Gastroesophageal sphincter (tissue), 4 donors: Measurements from ENCODE around the gene KIFAP3. TPM values are rescaled to one million over a fixed set of nuclear protein-coding genes. Genes with fewer than 3 reads are reported as not detected.
"Not testable (repeated sequence)": the region's sequence is repeated elsewhere in the genome, so short reads cannot be mapped to it uniquely, and the experiment has no call there.

Experiments
- ATAC-seq: fragments of 150-250 bp; one replicate; pipeline ENCODE4 v1.9.1; 2016; ENCODE audit warnings: mild to moderate bottlenecking, moderate library complexity
- H3K27ac ChIP-seq, 4 donors: fragments of 200-600 bp; sonication (generic) in 3 of 4; 1 replicate in 3 of 4; 2 replicates in 1 of 4; pipeline ENCODE4 v1.5.1; 2016 to 2019
- H3K27me3 ChIP-seq: fragments of 200-600 bp; sonication (generic); one replicate; pipeline ENCODE4 v1.5.1; 2019
- H3K36me3 ChIP-seq, 2 donors: fragments of 200-600 bp; sonication (generic); one replicate each; pipeline ENCODE4 v1.5.1; 2019; ENCODE audit warnings: control low read depth in 1 of 2
- H3K4me1 ChIP-seq, 3 donors: fragments of 200-600 bp; sonication (generic); 1 replicate in 2 of 3; 2 replicates in 1 of 3; pipeline ENCODE4 v1.5.1; 2016 to 2019; ENCODE audit warnings: control low read depth in 2 of 3
- H3K4me3 ChIP-seq, 2 donors: fragments of 200-600 bp; sonication (generic); one replicate each; pipeline ENCODE4 v1.5.1; 2019; ENCODE audit warnings: mild to moderate bottlenecking in 1 of 2, moderate library complexity in 1 of 2
- H3K9me3 ChIP-seq, 3 donors: fragments of 200-600 bp; sonication (generic); one replicate each; pipeline ENCODE4 v1.5.1; 2017 to 2019; ENCODE audit warnings: control low read depth in 2 of 3
- CTCF ChIP-seq, 4 experiments: fragments of 200-600 bp in 2 of 4; fragments of 450-650 bp in 2 of 4; sonication (generic) in 1 of 4; IDR thresholded peaks; one replicate each; pipeline ENCODE4 v1.5.1; 2017 to 2019; ENCODE audit warnings: antibody characterized with exemption in 4 of 4, mild to moderate bottlenecking in 2 of 4, moderate library complexity in 2 of 4
- EP300 ChIP-seq: sonication (generic); formaldehyde crosslinking; IDR thresholded peaks from one replicate; pipeline ENCODE4 v1.6.1; 2017; ENCODE audit warnings: antibody characterized with exemption, mild to moderate bottlenecking
- POLR2A ChIP-seq, 2 donors: fragments of 450-650 bp; IDR thresholded peaks; one replicate each; pipeline ENCODE4 v1.6.1; 2017; ENCODE audit warnings: antibody characterized with exemption in 2 of 2, mild to moderate bottlenecking in 2 of 2, moderate library complexity in 1 of 2
- POLR2AphosphoS5 ChIP-seq: sonication (generic); formaldehyde crosslinking; IDR thresholded peaks from one replicate; pipeline ENCODE4 v1.6.1; 2017; ENCODE audit warnings: antibody characterized with exemption
- WGBS, 2 donors: methylation state at CpG; one replicate each; pipeline ENCODE4 v1.1.5; 2018; ENCODE audit warnings: low coverage in 1 of 2; 5-methylcytosine and 5-hydroxymethylcytosine counted together
- total RNA-seq, 4 donors: library from RNA; depleted of rRNA; stranded (reverse); fragments of >200 nt; gene quantifications; one replicate each; pipeline ENCODE4 v1.1.0, GENCODE V29; 2016

KIFAP3 gene
- total RNA-seq, 4 donors from 2014 or later = 25.5 to 42.9 (median 36.6) TPM

GRCh38 chr1:169878498-169878897, 196.0 kb downstream of the KIFAP3 start:
- H3K27me3 ChIP-seq = no peaks in the 10 kb centered on the region
- no peak overlapping the region for H3K4me3 ChIP-seq
- no peak for ATAC-seq
- 49 to 78% methylated on average over 4 of the region's 4 CpGs for WGBS, 2 donors
- H3K36me3 ChIP-seq = peaks cover 5 to 74% of the 10 kb centered on the region in 2 donors
- H3K9me3 ChIP-seq = no peaks in the 10 kb centered on the region
- peaks cover 0 to 35% (median 4%) of the 10 kb centered on the region in 3 donors for H3K4me1 ChIP-seq
- peak overlapping the region in 1 of 4 donors; percentile 11 for H3K27ac ChIP-seq
- TF ChIP-seq CTCF (IDR thresholded peaks at IDR 0.05) (no peak), POLR2AphosphoS5 (no peak), POLR2A (IDR thresholded peaks at IDR 0.05) (no peak), EP300 (no peak)

GRCh38 chr1:169877800-169878491, 196.5 kb downstream of the KIFAP3 start:
- 79 to 83% methylated on average over 2 of the region's 2 CpGs for WGBS, 2 donors
- Histone ChIP-seq H3K36me3 (peaks cover 5 to 76% of the 10 kb centered on the region in 2 donors), H3K27ac (peak overlapping the region in 1 of 4 donors; percentile 11), H3K4me3 (no peak overlapping the region), H3K27me3 (no peaks in the 10 kb centered on the region), H3K4me1 (peaks cover 0 to 36% (median 4%) of the 10 kb centered on the region in 3 donors), H3K9me3 (no peaks in the 10 kb centered on the region)
- ATAC-seq = no peak
- TF ChIP-seq EP300 (no peak), CTCF (IDR thresholded peaks at IDR 0.05) (no peak), POLR2AphosphoS5 (no peak), POLR2A (IDR thresholded peaks at IDR 0.05) (no peak)

- no peak for ATAC-seq
- peaks cover 0 to 32% (median 4%) of the 10 kb centered on the region in 3 donors for H3K4me1 ChIP-seq
- no peak overlapping the region for H3K27ac ChIP-seq
- TF ChIP-seq EP300 (no peak), POLR2AphosphoS5 (no peak), CTCF (IDR thresholded peaks at IDR 0.05) (no peak)
- no peak overlapping the region for H3K4me3 ChIP-seq
- no peaks in the 10 kb centered on the region for H3K9me3 ChIP-seq
- WGBS, 2 donors = 74 to 100% methylated on average over 2 to 3 of the region's 3 CpGs
- H3K27me3 ChIP-seq = no peaks in the 10 kb centered on the region
- H3K36me3 ChIP-seq = peaks cover 13 to 97% of the 10 kb centered on the region in 2 donors
Observed at GRCh38 chr1:169874229-169874628, 200.3 kb downstream of the KIFAP3 start.

GRCh38 chr1:169873582-169874199, 200.8 kb downstream of the KIFAP3 start:
- TF ChIP-seq EP300 (no peak), POLR2AphosphoS5 (no peak), POLR2A (IDR thresholded peaks at IDR 0.05) (no peak), CTCF (IDR thresholded peaks at IDR 0.05) (no peak)
- 44 to 53% methylated on average over 2 to 3 of the region's 3 CpGs for WGBS, 2 donors
- ATAC-seq = no peak
- Histone ChIP-seq H3K36me3 (peaks cover 14 to 100% of the 10 kb centered on the region in 2 donors), H3K4me1 (peaks cover 0 to 27% (median 3%) of the 10 kb centered on the region in 3 donors), H3K4me3 (no peak overlapping the region), H3K27ac (no peak overlapping the region), H3K9me3 (no peaks in the 10 kb centered on the region), H3K27me3 (no peaks in the 10 kb centered on the region)

GRCh38 chr1:169872906-169873305, 201.6 kb downstream of the KIFAP3 start:
- peaks cover 0 to 19% (median 0%) of the 10 kb centered on the region in 3 donors for H3K4me1 ChIP-seq
- no peak overlapping the region for H3K4me3 ChIP-seq
- no peaks in the 10 kb centered on the region for H3K9me3 ChIP-seq
- H3K27me3 ChIP-seq = no peaks in the 10 kb centered on the region
- no peak overlapping the region for H3K27ac ChIP-seq
- no peak for ATAC-seq
- TF ChIP-seq CTCF (IDR thresholded peaks at IDR 0.05) = no peak
- no peak for TF ChIP-seq EP300
- no peak for TF ChIP-seq POLR2A (IDR thresholded peaks at IDR 0.05)
- no peak for TF ChIP-seq POLR2AphosphoS5
- peaks cover 16 to 100% of the 10 kb centered on the region in 2 donors for H3K36me3 ChIP-seq

- peaks cover 16 to 100% of the 10 kb centered on the region in 2 donors for H3K36me3 ChIP-seq
- 92% methylated on average over 2 of the region's 3 CpGs; no CpG with 5 or more reads in 1 of the 2 donors for WGBS, 2 donors
- H3K27ac ChIP-seq, H3K9me3 ChIP-seq, H3K4me3 ChIP-seq, ATAC-seq, H3K27me3 ChIP-seq: not testable (repeated sequence)
- H3K4me1 ChIP-seq = peaks cover 0 to 13% (median 0%) of the 10 kb centered on the region in 3 donors
Observed at GRCh38 chr1:169871988-169872387, 202.5 kb downstream of the KIFAP3 start.
